ENCODE results near the gene KCTD3. TPM values are rescaled to one million over a fixed set of nuclear protein-coding genes. Genes with fewer than 3 reads are reported as not detected.

KCTD3 gene
- total RNA-seq, 2 experiments from 2014 or later = 3.3 to 3.9 TPM

GRCh38 chr1:215543191-215543606, 23.9 kb upstream of the KCTD3 start:
- Mint-ChIP-seq H3K27ac (peak overlapping the region; percentile 8), H3K36me3 (no peaks in the 10 kb centered on the region), H3K4me1 (peaks cover 8% of the 10 kb centered on the region), H3K4me3 (peak overlapping the region; percentile 16), H3K27me3 (peaks cover 9% of the 10 kb centered on the region), H3K9me3 (peaks cover 5% of the 10 kb centered on the region)
- POLR2A ChIA-PET = no interaction called here
- DNase-seq = no peak
- ATAC-seq (ENCODE audit: low read depth) = peak; percentile 93

- Mint-ChIP-seq H3K4me1 (peaks cover 8% of the 10 kb centered on the region), H3K27ac (no peak overlapping the region), H3K9me3 (peaks cover 5% of the 10 kb centered on the region), H3K4me3 (no peak overlapping the region), H3K36me3 (no peaks in the 10 kb centered on the region), H3K27me3 (peaks cover 13% of the 10 kb centered on the region)
- no peak for DNase-seq
- ATAC-seq (ENCODE audit: low read depth) = no peak
- POLR2A ChIA-PET = no interaction called here
Observed at GRCh38 chr1:215543806-215544205, 23.3 kb upstream of the KCTD3 start.

DNA sequence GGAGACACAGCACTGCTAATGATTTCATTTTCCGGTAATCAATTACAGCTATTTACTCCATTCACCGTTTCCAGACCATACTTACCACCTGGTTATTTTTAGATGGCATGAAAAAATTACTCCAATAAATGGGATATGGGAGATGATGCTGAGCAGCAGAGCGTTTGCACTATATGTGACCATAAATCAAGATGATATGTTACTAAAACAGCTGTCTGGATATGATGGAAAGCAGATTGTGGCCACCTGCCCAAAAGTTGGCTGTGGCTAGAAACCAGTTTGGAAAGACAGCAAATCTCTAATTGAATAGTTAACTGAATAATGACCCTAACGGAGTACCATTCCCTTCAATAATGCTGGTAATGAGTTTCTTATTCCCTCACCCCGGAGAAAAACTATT, 22.5 kb upstream of the KCTD3 start:
- H3K27me3 Mint-ChIP-seq = peaks cover 13% of the 10 kb centered on the region
- no peaks in the 10 kb centered on the region for H3K36me3 Mint-ChIP-seq
- H3K27ac Mint-ChIP-seq = no peak overlapping the region
- DNase-seq (no peak), ATAC-seq (ENCODE audit: low read depth) (no peak)
- peaks cover 5% of the 10 kb centered on the region for H3K9me3 Mint-ChIP-seq
- peaks cover 8% of the 10 kb centered on the region for H3K4me1 Mint-ChIP-seq
- no peak overlapping the region for H3K4me3 Mint-ChIP-seq
- POLR2A ChIA-PET = no interaction called here

GRCh38 chr1:215545096-215545495, 22.0 kb upstream of the KCTD3 start:
- no peak overlapping the region for H3K4me3 Mint-ChIP-seq
- no peaks in the 10 kb centered on the region for H3K36me3 Mint-ChIP-seq
- ATAC-seq (ENCODE audit: low read depth) = no peak
- H3K27ac Mint-ChIP-seq = no peak overlapping the region
- H3K9me3 Mint-ChIP-seq = peaks cover 5% of the 10 kb centered on the region
- POLR2A ChIA-PET = no interaction called here
- peaks cover 16% of the 10 kb centered on the region for H3K27me3 Mint-ChIP-seq
- H3K4me1 Mint-ChIP-seq = peaks cover 8% of the 10 kb centered on the region
- DNase-seq = no peak

DNA sequence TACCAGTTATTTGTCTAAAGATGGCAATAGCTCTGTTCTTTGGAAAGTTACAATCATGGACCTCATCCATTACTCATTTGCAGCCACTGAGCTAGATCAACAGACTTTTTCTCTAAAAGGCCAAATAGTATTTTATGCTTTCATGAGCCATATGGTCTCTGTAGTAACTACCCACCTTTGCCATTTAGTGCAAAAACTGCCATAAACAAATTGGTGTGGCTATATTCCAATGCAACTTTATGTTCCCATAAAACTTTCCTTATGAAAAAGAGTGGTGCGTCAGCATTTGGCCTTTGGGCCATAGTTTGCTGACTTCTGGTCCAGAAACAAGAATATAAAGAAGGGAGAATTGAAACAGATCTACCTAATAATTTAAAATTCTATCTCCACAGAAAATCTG, 20.1 kb upstream of the KCTD3 start:
- peaks cover 8% of the 10 kb centered on the region for H3K4me1 Mint-ChIP-seq
- H3K36me3 Mint-ChIP-seq = no peaks in the 10 kb centered on the region
- no peak overlapping the region for H3K27ac Mint-ChIP-seq
- DNase-seq = no peak
- POLR2A ChIA-PET = no interaction called here
- no peak overlapping the region for H3K4me3 Mint-ChIP-seq
- no peak for ATAC-seq (ENCODE audit: low read depth)
- peaks cover 17% of the 10 kb centered on the region for H3K27me3 Mint-ChIP-seq
- peaks cover 5% of the 10 kb centered on the region for H3K9me3 Mint-ChIP-seq

- DNase-seq = no peak
- no peak for ATAC-seq (ENCODE audit: low read depth)
Observed at GRCh38 chr1:215551806-215552205, 15.3 kb upstream of the KCTD3 start.

DNA sequence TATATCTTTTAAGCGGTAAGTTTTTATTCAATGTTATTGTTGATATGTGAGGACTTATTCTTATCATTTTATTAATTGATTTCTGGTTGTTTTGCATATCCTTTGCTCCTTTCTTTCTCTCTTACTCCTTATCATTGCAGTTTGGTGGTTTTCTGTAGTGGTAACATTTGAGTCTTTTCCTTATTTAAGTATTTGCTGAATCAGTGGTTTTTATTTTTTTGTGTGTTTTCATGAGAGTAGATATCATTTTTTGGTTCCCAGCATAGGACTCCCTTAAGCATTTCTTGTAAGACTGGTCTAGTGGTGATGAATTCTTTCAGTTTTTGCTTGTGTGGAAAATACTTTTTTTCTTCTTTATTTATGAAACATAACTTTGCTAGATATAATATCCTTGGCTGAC, 12.2 kb upstream of the KCTD3 start:
- no peaks in the 10 kb centered on the region for H3K4me1 Mint-ChIP-seq
- DNase-seq = no peak
- H3K27ac Mint-ChIP-seq = no peak overlapping the region
- peaks cover 5% of the 10 kb centered on the region for H3K9me3 Mint-ChIP-seq
- peaks cover 19% of the 10 kb centered on the region for H3K27me3 Mint-ChIP-seq
- ATAC-seq (ENCODE audit: low read depth) = no peak
- no peaks in the 10 kb centered on the region for H3K36me3 Mint-ChIP-seq
- H3K4me3 Mint-ChIP-seq = no peak overlapping the region
- POLR2A ChIA-PET = no interaction called here

More at GRCh38 chr1:215551806-215552205, 15.3 kb upstream of the KCTD3 start:
- H3K36me3 Mint-ChIP-seq = no peaks in the 10 kb centered on the region
- H3K4me1 Mint-ChIP-seq = no peaks in the 10 kb centered on the region
- H3K9me3 Mint-ChIP-seq = peaks cover 5% of the 10 kb centered on the region
- no peak overlapping the region for H3K27ac Mint-ChIP-seq
- peaks cover 25% of the 10 kb centered on the region for H3K27me3 Mint-ChIP-seq
- H3K4me3 Mint-ChIP-seq = no peak overlapping the region
- POLR2A ChIA-PET = no interaction called here

DNA sequence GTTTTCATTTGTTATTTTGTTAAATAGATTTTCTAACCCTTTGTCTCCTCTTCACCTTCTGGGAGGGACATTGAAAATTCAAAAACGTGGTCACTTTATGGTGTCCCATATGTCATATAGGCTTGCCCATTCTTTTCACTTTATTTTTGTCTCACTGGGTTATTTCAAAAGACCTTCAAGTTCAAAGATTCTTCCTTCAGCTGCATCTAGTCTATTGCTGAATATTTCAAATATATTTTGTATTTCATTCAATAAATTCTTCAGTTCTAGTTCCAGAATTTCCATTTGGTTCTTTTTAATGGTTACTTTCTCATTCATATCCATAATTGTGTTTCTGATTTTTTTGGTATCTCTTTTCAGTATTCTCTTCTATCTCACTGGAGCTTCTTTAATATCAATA, 11.6 kb upstream of the KCTD3 start:
- ATAC-seq (ENCODE audit: low read depth) = no peak
- no peaks in the 10 kb centered on the region for H3K36me3 Mint-ChIP-seq
- no peak overlapping the region for H3K27ac Mint-ChIP-seq
- H3K9me3 Mint-ChIP-seq = peaks cover 5% of the 10 kb centered on the region
- H3K4me3 Mint-ChIP-seq = no peak overlapping the region
- no peaks in the 10 kb centered on the region for H3K4me1 Mint-ChIP-seq
- H3K27me3 Mint-ChIP-seq = peaks cover 19% of the 10 kb centered on the region
- DNase-seq = no peak
- POLR2A ChIA-PET = no interaction called here

DNA sequence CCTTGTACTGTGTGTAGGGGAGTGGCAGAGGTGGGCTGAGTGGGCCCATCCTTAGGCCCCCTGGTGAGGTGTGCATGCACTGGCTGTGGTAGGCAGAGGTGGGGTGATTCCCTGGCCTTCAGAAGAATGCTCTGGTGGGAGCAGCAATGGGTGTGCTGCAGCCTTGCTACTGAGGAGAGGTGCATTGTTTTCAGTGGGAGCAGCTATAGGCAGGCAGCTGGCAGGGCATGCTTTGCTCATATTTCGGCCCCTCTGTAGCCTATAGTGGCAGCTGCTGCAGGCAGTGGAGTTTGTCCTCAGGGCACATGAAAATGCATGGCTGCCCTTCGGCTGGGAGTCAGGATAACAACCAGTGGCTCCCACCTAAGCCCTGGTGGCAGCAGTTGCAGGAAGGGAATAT, 10.1 kb upstream of the KCTD3 start:
- ATAC-seq (ENCODE audit: low read depth) = no peak
- Mint-ChIP-seq H3K27ac (no peak overlapping the region), H3K27me3 (peaks cover 17% of the 10 kb centered on the region), H3K4me1 (no peaks in the 10 kb centered on the region), H3K36me3 (no peaks in the 10 kb centered on the region), H3K9me3 (peaks cover 5% of the 10 kb centered on the region), H3K4me3 (no peak overlapping the region)
- no peak for DNase-seq
- POLR2A ChIA-PET = no interaction called here

- Mint-ChIP-seq H3K27me3 (peaks cover 15% of the 10 kb centered on the region), H3K4me1 (no peaks in the 10 kb centered on the region), H3K9me3 (peaks cover 5% of the 10 kb centered on the region), H3K27ac (no peak overlapping the region), H3K4me3 (no peak overlapping the region), H3K36me3 (no peaks in the 10 kb centered on the region)
- POLR2A ChIA-PET = no interaction called here
- ATAC-seq (ENCODE audit: low read depth) = no peak
- DNase-seq = no peak
Observed at GRCh38 chr1:215557504-215557903, 9.6 kb upstream of the KCTD3 start.

- Mint-ChIP-seq H3K9me3 (peaks cover 5% of the 10 kb centered on the region), H3K27me3 (peaks cover 19% of the 10 kb centered on the region), H3K27ac (no peak overlapping the region), H3K36me3 (no peaks in the 10 kb centered on the region), H3K4me1 (no peaks in the 10 kb centered on the region), H3K4me3 (no peak overlapping the region)
- POLR2A ChIA-PET = no interaction called here
- ATAC-seq (ENCODE audit: low read depth) (no peak), DNase-seq (no peak)
Observed at GRCh38 chr1:215557992-215558626, 9.0 kb upstream of the KCTD3 start.

DNA sequence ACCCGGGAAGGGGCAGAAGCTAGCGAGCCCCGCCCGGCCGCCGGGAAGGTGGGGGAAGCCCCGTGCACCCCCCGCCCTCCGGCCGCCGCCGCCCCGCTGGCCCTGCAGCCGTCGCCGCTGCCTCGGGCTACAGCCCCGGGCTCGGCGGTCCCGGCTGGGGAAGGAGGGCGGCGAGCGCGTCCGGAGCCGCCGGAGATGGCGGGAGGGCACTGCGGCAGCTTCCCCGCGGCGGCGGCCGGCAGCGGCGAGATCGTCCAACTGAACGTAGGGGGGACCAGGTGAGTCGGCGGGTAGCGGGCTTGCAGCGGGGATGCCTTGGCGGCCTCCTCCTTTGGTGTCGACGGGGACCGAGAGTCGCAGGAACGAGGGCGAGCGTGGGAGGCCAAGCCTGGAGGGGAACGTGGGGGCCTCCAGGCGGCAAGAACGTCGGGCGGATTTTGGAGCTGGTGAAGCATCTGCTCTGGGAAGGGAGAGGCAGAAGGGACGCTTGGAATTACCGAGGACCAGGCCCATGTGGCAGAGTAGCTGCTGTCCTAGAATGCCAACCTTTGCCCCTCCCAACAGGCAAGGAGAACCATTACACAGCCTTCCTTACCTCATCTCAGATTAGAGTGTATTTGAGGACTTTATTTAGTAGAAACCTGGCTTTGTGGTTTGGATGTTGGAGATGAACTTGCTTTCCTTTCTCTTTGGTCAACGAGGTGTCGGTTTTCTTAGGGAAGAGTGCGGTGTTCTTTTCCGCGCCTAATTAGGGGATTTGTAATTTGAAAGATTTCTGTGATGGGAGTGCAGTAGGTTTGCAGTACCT, 591 bp downstream of the KCTD3 start:
- ATAC-seq (ENCODE audit: low read depth) (peak; percentile 57), DNase-seq (peak; percentile 60)
- H3K4me1 Mint-ChIP-seq = peaks cover 15% of the 10 kb centered on the region
- peaks cover 21% of the 10 kb centered on the region for H3K27me3 Mint-ChIP-seq
- POLR2A ChIA-PET = interaction anchor here (1.1 kb wide), 1 partner anchor 26 kb away, joined by 3 read pairs; no protein-coding TSS in a partner anchor
- H3K36me3 Mint-ChIP-seq = no peaks in the 10 kb centered on the region
- H3K27ac Mint-ChIP-seq = peak overlapping the region; percentile 50
- H3K9me3 Mint-ChIP-seq = no peaks in the 10 kb centered on the region
- H3K4me3 Mint-ChIP-seq = peak overlapping the region; percentile 81

- Mint-ChIP-seq H3K4me1 (peaks cover 15% of the 10 kb centered on the region), H3K27ac (peak overlapping the region; percentile 50), H3K4me3 (peak overlapping the region; percentile 81), H3K9me3 (no peaks in the 10 kb centered on the region), H3K27me3 (peaks cover 19% of the 10 kb centered on the region), H3K36me3 (no peaks in the 10 kb centered on the region)
- no peak for ATAC-seq (ENCODE audit: low read depth)
- POLR2A ChIA-PET = no interaction called here
- DNase-seq = no peak
Observed at GRCh38 chr1:215568299-215568692, 1.2 kb downstream of the KCTD3 start.

Data from activated naive CD8-positive, alpha-beta T cell treated with anti-CD3 and anti-CD28 coated beads, Interleukin-2, amount 10 ng/mL, durations not matched to agents 7 days and 5 days (primary cell).